H9 (cell line): ENCODE results near the gene RAB15. TPM values are rescaled to one million over a fixed set of nuclear protein-coding genes. Genes with fewer than 3 reads are reported as not detected.
A peak's percentile ranks its signal among the peaks of the same experiment; 100 is the strongest.

Experiments
- DNase-seq: peaks from one replicate; pipeline ENCODE4 v3.0.0-alpha.2; 2017
- H2AFZ ChIP-seq: one replicate; pipeline ENCODE4 v1.6.1; 2013; ENCODE audit warnings: mild to moderate bottlenecking, low read length, control low read depth, moderate library complexity
- H2AK5ac ChIP-seq: 2 replicates; pipeline ENCODE4 v1.6.1; 2013; ENCODE audit warnings: low read length, control low read depth, mixed read lengths; ENCODE audit not compliant: insufficient read length
- H2BK120ac ChIP-seq: one replicate; pipeline ENCODE4 v1.6.1; 2013; ENCODE audit warnings: low read depth, mild to moderate bottlenecking, low read length, control low read depth, inconsistent platforms; ENCODE audit not compliant: poor library complexity, severe bottlenecking
- H2BK12ac ChIP-seq: 2 replicates; pipeline ENCODE4 v1.6.1; 2013; ENCODE audit warnings: low read length, control low read depth, mixed read lengths, low read depth; ENCODE audit not compliant: insufficient read length
- H2BK15ac ChIP-seq: 2 replicates; pipeline ENCODE4 v1.6.1; 2013; ENCODE audit warnings: low read depth, low read length, control low read depth
- H2BK20ac ChIP-seq: one replicate; pipeline ENCODE4 v1.6.1; 2013; ENCODE audit warnings: low read depth, mild to moderate bottlenecking, low read length, control low read depth, inconsistent platforms; ENCODE audit not compliant: poor library complexity, severe bottlenecking
- H2BK5ac ChIP-seq: 2 replicates; pipeline ENCODE4 v1.6.1; 2013; ENCODE audit warnings: low read length, control low read depth, mixed read lengths; ENCODE audit not compliant: insufficient read length
- H3K14ac ChIP-seq: 2 replicates; pipeline ENCODE4 v1.6.1; 2013; ENCODE audit warnings: low read length, control low read depth; ENCODE audit not compliant: insufficient read depth
- H3K18ac ChIP-seq: 2 replicates; pipeline ENCODE4 v1.6.1; 2013; ENCODE audit warnings: low read depth, mild to moderate bottlenecking, mixed read lengths, low read length, control low read depth; ENCODE audit not compliant: insufficient read length
- H3K23ac ChIP-seq: 2 replicates; pipeline ENCODE4 v1.6.1; 2013; ENCODE audit warnings: low read length, control low read depth, mixed read lengths, low read depth; ENCODE audit not compliant: insufficient read length
- H3K23me2 ChIP-seq: 2 replicates; pipeline ENCODE4 v1.6.1; 2013; ENCODE audit warnings: low read depth, mild to moderate bottlenecking, mixed read lengths, low read length, control low read depth; ENCODE audit not compliant: insufficient read length, poor library complexity, severe bottlenecking
- H3K27ac ChIP-seq: 2 replicates; pipeline ENCODE4 v1.5.1; 2013; ENCODE audit warnings: low read length, control low read depth, mixed read lengths, low read depth; ENCODE audit not compliant: insufficient read length
- H3K27me3 ChIP-seq: 2 replicates; pipeline ENCODE4 v1.6.1; 2013; ENCODE audit warnings: low read length, control low read depth, inconsistent platforms; ENCODE audit not compliant: insufficient read depth
- H3K4ac ChIP-seq: 2 replicates; pipeline ENCODE4 v1.6.1; 2013; ENCODE audit warnings: low read depth, mild to moderate bottlenecking, control low read depth, inconsistent platforms, low read length, moderate library complexity
- H3K4me1 ChIP-seq: 2 replicates; pipeline ENCODE4 v1.6.1; 2013; ENCODE audit warnings: low read length, control low read depth, inconsistent platforms; ENCODE audit not compliant: insufficient read depth
- H3K4me2 ChIP-seq: 2 replicates; pipeline ENCODE4 v1.6.1; 2013; ENCODE audit warnings: low read length, control low read depth, mixed read lengths; ENCODE audit not compliant: insufficient read length, insufficient read depth
- H3K56ac ChIP-seq: 2 replicates; pipeline ENCODE4 v1.6.1; 2013; ENCODE audit warnings: low read depth, mild to moderate bottlenecking, mixed read lengths, low read length, control low read depth; ENCODE audit not compliant: insufficient read length
- H3K79me1 ChIP-seq: 2 replicates; pipeline ENCODE4 v1.6.1; 2013; ENCODE audit warnings: low read depth, mild to moderate bottlenecking, moderate library complexity, low read length, control low read depth, inconsistent platforms; ENCODE audit not compliant: insufficient read depth, poor library complexity, severe bottlenecking
- H3K79me2 ChIP-seq: 2 replicates; pipeline ENCODE4 v1.6.1; 2013; ENCODE audit warnings: low read length, control low read depth, inconsistent platforms; ENCODE audit not compliant: insufficient read depth
- H3K9ac ChIP-seq: 2 replicates; pipeline ENCODE4 v1.6.1; 2013; ENCODE audit warnings: low read length, control low read depth, mixed read lengths; ENCODE audit not compliant: insufficient read length; ENCODE audit errors: extremely low read depth
- H3K9me3 ChIP-seq: one replicate; pipeline ENCODE4 v1.6.1; 2013; ENCODE audit warnings: low read depth, low read length, inconsistent platforms; ENCODE audit not compliant: control insufficient read depth
- H3T11ph ChIP-seq: one replicate; pipeline ENCODE4 v1.6.1; 2013; ENCODE audit warnings: mild to moderate bottlenecking, low read length, control low read depth, inconsistent platforms
- H4K20me1 ChIP-seq: one replicate; pipeline ENCODE4 v1.6.1; 2013; ENCODE audit not compliant: control insufficient read depth, insufficient read length, insufficient read depth
- H4K5ac ChIP-seq: 2 replicates; pipeline ENCODE4 v1.6.1; 2013; ENCODE audit warnings: low read depth, mild to moderate bottlenecking, mixed read lengths, low read length, control low read depth; ENCODE audit not compliant: insufficient read length
- H4K8ac ChIP-seq: replicated peaks from 2 replicates; pipeline ENCODE4 v1.6.1; 2013; ENCODE audit warnings: low read length, control low read depth, mixed read lengths, low read depth; ENCODE audit not compliant: insufficient read length
- H4K91ac ChIP-seq: 2 replicates; pipeline ENCODE4 v1.6.1; 2013; ENCODE audit warnings: low read depth, mild to moderate bottlenecking, moderate library complexity, mixed read lengths, low read length, control low read depth; ENCODE audit not compliant: insufficient read length
- H3K27ac Mint-ChIP-seq, 3 experiments: 2 replicates in 2 of 3; 3 replicates in 1 of 3; pipeline ENCODE4 v1.8.0; 2020 to 2021; ENCODE audit warnings: mixed read lengths in 3 of 3, mild to moderate bottlenecking in 1 of 3, moderate library complexity in 1 of 3
- H3K27me3 Mint-ChIP-seq: 2 replicates; pipeline ENCODE4 v1.8.0; 2021; ENCODE audit warnings: low read depth, mild to moderate bottlenecking, moderate library complexity, mixed read lengths
- H3K36me3 Mint-ChIP-seq, 3 experiments: 2 replicates in 2 of 3; 3 replicates in 1 of 3; pipeline ENCODE4 v1.8.0; 2020 to 2021; ENCODE audit warnings: low read depth in 3 of 3, mixed read lengths in 3 of 3; ENCODE audit not compliant: insufficient read depth in 1 of 3
- H3K4me1 Mint-ChIP-seq, 2 experiments: 2 replicates each; pipeline ENCODE4 v1.8.0; 2020; ENCODE audit warnings: mixed read lengths in 2 of 2
- H3K4me3 Mint-ChIP-seq, 2 experiments: 2 replicates in 1 of 2; 3 replicates in 1 of 2; pipeline ENCODE4 v1.8.0; 2020 to 2021; ENCODE audit warnings: mild to moderate bottlenecking in 2 of 2, mixed read lengths in 2 of 2, moderate library complexity in 1 of 2
- H3K9me3 Mint-ChIP-seq, 2 experiments: 2 replicates in 1 of 2; 3 replicates in 1 of 2; pipeline ENCODE4 v1.8.0; 2020; ENCODE audit warnings: mild to moderate bottlenecking in 2 of 2, mixed read lengths in 2 of 2, moderate library complexity in 1 of 2
- CTCF ChIP-seq: fragments of 200-600 bp; sonication (generic); conservative IDR thresholded peaks from 3 replicates; pipeline ENCODE4 v1.8.0; 2021; ENCODE audit warnings: antibody characterized with exemption, mild to moderate bottlenecking
- WGBS: extraction: QIAGEN DNeasy Blood & Tissue Kit; methylation state at CpG from one replicate; pipeline ENCODE4 v1.1.7; 2013; ENCODE audit warnings: missing lambda C conversion rate, low lambda C conversion rate, mixed read lengths; ENCODE audit not compliant: insufficient read length; ENCODE audit errors: extremely low coverage; 5-methylcytosine and 5-hydroxymethylcytosine counted together
- total RNA-seq: library from RNA; stranded (reverse); gene quantifications from 2 replicates; pipeline ENCODE4 v1.2.1, GENCODE V29; 2021

Gene RAB15
- total RNA-seq, 1 experiment from 2014 or later = 54.3 TPM

GRCh38 chr14:64993266-64993930 lies 21.3 kb upstream of the RAB15 start:
- no peak overlapping the region for H3K27ac ChIP-seq
- no peak overlapping the region for H4K91ac ChIP-seq
- no peak overlapping the region for H3K18ac ChIP-seq
- H2BK12ac ChIP-seq = no peak overlapping the region
- H2AFZ ChIP-seq = no peak overlapping the region
- Mint-ChIP-seq H3K4me3 (no peak overlapping the region), H3K36me3 (peaks cover 0 to 3% (median 2%) of the 10 kb centered on the region in 3 experiments; a peak in 4 of 7 replicates), H3K27ac (peak overlapping the region in 1 of 3 experiments; percentile 78; a peak in 1 of 7 replicates), H3K9me3 (no peaks in the 10 kb centered on the region), H3K4me1 (peaks cover 16 to 20% of the 10 kb centered on the region in 2 experiments), H3K27me3 (no peaks in the 10 kb centered on the region; the same call in 1 of the 2 replicates)
- no peak overlapping the region for H3K56ac ChIP-seq
- no peak overlapping the region for H2BK5ac ChIP-seq
- no peak overlapping the region for H2AK5ac ChIP-seq
- H3K9ac ChIP-seq = no peak overlapping the region
- WGBS = no CpG with 5 or more reads among the region's 3 CpGs
- no peak overlapping the region for H3K23ac ChIP-seq
- no peak overlapping the region for H3T11ph ChIP-seq
- no peak overlapping the region for H2BK120ac ChIP-seq
- no peak overlapping the region for H2BK20ac ChIP-seq
- H3K79me1 ChIP-seq = no peaks in the 10 kb centered on the region
- no peaks in the 10 kb centered on the region for H3K27me3 ChIP-seq
- H4K8ac ChIP-seq = no peak overlapping the region
- no peak overlapping the region for H3K4me2 ChIP-seq
- no peak for TF ChIP-seq CTCF
- no peaks in the 10 kb centered on the region for H4K20me1 ChIP-seq
- H3K9me3 ChIP-seq = no peaks in the 10 kb centered on the region
- H3K4ac ChIP-seq = no peak overlapping the region
- no peak overlapping the region for H3K14ac ChIP-seq
- H3K4me1 ChIP-seq = peaks cover 6% of the 10 kb centered on the region
- no peaks in the 10 kb centered on the region for H3K79me2 ChIP-seq
- no peaks in the 10 kb centered on the region for H3K23me2 ChIP-seq
- H2BK15ac ChIP-seq = no peak overlapping the region
- DNase-seq = no peak
- H4K5ac ChIP-seq = no peak overlapping the region
